Renal cortex interstitium (tissue), 11 donors: ENCODE data around the gene LGALS4. TPM values are rescaled to one million over a fixed set of nuclear protein-coding genes. Genes with fewer than 3 reads are reported as not detected.
A peak's percentile ranks its signal among the peaks of the same experiment; 100 is the strongest.
"Not testable (repeated sequence)": the region's sequence is repeated elsewhere in the genome, so short reads cannot be mapped to it uniquely, and the experiment has no call there.

ENCODE experiments used
- DNase-seq, 11 donors: peaks; one replicate each; pipeline ENCODE4 v3.0.0-alpha.2; 2013; ENCODE audit warnings: low read depth in 9 of 11, low spot score in 4 of 11; ENCODE audit errors: extremely low read depth in 1 of 11
- polyA plus RNA-seq, 3 donors: library from polyadenylated mRNA; unstranded; fragments of 120-200 nt; gene quantifications; one replicate each; pipeline ENCODE4 v1.2.1, GENCODE V29; 2013; ENCODE audit not compliant: insufficient read length in 3 of 3

LGALS4 gene
- polyA plus RNA-seq, 3 donors: 1.4 to 2.9 (median 2.0) TPM

DNA sequence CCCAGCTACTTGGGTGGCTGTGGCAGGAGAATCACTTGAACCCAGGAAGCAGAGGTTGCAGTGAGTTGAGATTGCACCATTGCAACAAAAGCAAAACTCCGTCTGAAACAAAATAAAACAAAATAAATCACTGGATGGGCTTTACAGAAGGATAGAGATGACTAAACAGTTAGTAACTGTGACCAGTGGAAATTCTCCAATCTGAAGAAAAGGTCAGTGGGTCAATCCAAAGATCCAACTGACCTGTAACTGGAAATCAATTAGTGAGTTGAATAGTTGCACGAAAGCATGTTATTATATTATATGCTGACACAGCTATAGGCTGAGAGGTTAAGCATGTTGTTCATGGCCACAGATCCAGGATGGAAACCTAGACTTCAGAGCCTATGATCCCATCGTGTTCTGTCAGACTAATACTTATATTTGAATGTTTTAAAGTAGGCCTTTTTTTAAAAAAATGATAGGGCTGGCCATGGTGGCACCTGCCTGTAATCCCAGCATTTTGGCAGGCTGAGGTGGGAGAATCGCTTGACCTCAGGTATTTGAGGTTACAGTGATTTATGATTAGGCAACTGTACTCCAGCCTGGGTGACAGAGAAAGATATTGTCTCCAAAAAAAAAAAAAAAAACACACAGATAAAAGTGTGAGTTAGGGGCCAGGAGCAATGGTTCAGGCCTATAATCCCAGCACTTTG, 17.4 kb upstream of the LGALS4 start:
- DNase-seq: no peak

DNA sequence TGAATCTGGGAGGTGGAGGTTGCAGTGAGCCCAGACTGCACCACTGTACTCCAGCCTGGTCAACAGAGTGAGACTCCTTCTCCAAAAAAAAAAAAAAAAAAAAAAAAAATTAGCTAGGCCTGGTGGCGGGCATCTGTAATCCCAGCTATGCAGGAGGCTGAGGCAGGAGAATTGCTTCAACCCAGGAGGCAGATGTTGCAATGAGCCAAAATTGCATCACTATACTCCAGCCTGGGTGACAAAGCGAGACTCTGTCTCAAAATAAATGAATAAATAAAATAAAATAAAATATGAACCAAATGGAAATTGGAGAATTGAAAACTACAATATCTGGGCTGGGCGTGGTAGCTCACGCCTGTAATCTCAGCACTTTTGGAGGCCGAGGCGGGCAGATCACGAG, 16.5 kb upstream of the LGALS4 start:
- DNase-seq: not testable (repeated sequence)

DNA sequence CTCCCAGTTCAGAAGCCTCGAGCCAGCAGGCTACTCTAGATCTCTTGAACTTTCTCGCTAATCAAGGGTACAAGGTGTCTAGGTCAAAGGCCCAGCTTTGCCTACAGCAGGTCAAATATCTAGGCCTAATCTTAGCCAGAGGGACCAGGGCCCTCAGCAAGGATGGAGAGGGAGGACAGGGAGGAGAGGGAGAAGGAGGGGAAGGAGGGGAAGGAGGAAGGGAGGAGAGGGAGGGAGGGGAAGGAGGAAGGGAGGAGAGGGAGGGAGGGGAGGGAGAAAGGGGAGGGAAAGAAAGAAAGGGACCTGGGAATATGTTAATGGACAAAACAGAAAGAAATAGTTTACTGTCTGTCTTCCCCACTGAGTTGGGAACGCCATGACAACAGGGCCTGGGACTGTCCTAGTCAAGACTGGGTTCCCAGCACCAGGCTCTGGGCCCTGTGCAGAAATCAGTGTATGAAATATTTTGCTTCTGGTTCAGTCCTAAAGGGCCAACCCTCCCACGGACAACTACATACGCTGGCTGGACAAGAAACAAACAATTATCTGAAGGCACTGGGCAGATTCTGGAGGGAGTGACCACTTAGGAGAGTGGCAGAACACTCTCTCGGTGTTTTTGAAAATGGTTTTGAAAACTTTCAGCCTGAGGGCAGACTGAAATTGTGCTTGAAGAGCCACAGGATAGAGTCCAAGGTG, 14.3 kb upstream of the LGALS4 start:
- DNase-seq: no peak

DNA sequence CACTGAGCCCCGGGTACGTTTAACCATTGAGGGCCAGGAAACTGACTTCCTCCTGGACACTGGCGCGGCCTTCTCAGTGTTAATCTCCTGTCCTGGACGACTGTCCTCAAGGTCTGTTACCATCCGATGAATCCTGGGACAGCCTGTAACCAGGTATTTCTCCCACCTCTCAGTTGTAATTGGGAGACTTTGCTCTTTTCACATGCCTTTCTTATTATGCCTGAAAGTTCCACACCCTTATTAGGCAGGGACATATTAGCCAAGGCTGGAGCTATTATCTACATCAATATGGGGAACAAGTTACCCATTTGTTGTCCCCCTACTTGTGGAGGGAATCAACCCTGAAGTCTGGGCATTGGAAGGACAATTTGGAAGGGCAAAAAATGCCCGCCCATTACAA, 13.2 kb upstream of the LGALS4 start:
- DNase-seq: not testable (repeated sequence)

DNA sequence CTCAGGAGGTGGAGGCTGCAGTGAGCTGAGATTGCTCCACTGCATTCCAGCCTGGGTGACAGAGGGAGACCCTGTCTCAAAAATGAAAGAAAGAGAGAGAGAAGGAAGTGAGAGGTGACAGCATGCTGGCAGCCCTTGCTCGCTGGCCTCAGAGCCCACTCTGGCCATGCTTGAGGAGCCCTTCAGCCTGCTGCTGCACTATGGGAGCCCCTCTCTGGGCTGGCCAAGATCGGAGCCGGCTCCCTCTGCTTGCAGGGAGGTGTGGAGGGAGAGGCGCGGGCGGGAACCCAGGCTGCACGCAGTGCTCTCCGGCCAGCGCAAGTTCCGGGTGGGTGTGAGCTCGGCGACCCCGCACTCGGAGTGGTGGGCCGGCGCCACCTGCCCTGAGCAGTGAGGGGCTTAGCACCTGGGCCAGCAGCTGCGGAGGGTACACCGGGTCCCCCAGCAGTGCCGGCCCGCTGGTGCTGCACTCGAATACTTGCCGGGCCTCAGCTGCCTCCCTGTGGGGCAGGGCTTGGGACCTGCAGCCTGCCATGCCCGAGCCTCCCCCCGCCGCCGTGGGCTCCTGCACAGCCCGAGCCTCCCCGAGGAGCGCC, 8.6 kb upstream of the LGALS4 start:
- not testable (repeated sequence) for DNase-seq

DNA sequence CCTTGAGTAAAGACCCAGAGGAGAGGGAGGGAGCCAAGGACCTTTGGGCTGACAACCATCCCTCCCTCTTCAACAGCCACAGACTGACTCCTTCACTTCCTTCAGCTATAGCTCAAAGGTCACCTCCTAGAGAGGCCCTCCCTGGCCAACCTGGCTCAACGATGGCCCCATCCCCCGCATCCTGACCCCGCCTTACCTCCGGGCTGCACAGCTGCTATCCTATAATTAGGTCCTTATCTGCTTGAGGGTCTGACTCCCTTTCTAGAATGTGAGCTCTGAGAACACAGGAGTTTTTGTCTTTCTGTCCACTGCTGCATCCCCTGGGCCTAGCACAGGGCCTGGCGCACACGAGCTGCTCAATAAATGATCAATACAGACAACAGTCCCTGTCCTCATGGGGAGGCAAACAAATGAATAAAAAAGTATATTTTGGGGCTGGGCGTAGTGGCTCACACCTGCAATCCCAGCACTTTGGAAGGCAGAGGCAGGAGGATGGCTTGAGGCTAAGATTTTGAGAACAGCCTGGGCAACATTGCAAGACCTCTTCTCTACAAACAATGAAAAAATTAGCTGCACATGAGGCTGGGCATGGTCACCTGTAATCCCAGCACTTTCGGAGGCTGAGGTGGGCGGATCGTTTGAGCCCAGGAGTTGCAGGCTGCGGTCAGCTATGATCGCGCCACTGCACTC, 6.6 kb upstream of the LGALS4 start:
- DNase-seq: peak in 1 of 11 donors; percentile 32

DNA sequence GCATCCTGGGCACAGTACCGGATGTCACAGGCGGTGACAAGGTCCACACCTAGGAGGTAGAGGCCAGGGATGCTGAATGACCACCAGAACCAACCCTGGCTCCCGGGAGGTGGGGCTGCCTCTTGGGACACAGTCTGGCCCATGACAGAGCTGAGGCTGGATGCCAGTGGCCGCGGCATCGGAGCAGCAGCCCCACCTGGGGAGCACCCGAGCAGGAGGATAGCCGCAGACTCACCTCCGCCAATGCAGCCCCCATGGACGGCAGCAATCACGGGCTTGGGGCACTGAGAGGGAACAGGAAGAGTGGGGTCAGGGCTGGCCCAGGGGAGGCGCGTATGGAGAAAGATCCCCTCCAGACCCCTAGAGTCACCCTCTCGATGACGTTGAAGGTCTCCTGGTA, 4.3 kb upstream of the LGALS4 start:
- DNase-seq: no peak

DNA sequence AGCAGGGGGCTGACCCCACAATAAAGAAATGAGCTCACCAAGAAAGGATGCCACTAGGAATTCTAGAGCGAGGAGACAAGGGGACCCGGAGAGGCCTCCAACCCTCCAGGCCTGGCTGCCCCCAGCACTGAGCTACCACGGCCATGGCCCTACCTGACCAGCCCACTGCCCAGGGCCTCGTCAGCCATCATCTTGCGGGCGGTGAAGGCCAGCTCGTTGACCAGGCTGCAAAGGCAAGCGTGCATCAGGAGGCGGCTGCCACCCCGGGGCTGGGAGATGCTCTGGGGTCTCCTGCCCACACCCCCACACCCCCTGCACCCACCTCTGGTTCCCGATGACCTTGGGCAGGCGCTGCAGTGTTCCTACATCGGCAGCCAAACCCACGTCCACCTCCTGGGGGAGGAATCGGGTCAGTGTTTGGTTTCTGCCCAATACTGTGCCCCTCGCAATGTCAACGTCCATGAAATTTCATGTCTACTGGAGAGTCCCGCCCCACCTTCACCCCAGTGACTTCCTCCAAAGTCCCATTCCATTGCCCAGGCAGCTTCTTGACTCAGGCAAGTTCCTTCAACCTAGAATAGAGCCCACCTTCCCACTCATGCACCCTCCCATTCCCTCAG, 3.5 kb upstream of the LGALS4 start:
- DNase-seq: no peak

DNA sequence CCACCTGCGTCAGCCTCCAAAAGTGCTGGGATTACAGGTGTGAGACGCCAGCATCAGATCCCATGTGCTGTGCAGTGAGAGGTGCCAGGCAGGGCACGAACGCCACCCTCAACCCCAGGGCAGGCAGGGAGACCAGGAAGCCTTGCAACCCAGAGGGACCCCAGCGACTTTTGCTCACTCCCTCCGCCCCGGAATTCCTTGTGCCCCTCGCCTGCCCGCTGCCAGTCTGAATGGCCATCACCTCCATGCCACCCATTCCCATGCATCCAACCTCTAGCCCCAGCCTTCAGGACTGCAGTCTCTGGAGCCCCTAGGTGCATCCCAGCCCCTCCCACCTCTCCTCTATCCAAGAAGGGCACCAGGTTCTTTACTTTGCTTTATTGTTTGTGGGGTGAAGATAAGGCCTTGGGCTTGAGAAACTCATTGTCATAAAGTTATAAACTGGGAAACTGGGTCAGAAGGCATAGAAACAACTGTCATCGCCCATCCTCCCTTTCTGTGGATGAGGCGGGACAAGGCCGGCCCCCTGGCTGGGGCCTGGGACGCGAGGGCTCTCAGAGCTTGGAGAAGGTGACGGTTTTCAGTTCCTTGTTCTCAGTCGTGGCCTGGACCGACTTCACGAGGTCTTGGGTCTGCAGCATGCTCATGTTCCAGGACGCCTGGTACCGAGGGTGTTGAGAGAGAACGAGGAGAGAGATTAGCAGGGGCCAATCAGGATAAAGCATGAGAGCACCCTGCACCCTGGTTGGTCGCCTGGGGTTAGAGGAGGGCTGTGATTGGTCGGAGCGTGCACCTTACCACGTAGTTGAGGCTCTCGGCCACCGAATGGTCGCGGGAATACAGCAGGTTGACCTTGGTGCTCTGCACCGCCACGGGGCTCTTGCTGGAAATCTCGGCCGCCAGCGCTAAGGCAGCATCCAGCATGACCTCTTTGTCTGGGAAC, 2.6 kb upstream of the LGALS4 start:
- DNase-seq: no peak

DNA sequence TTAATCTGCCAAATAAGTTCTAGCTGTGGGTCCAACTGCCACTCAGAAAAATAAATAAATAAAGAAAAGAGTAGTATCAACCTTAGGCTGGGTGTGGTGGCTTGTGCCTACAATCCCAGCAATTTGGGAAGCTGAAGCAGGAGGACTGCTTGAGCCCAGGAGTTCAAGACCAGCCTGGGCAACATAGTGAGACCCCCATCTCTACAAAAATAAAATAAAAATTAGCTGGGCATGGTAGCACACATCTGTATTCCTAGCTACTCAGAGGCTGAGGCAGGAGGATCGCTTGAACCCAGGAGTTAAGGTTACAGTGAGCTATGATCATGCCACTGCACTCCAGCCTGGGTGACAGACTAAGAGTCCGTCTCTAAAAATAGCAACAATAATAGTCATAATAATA, 1.2 kb upstream of the LGALS4 start:
- not testable (repeated sequence) for DNase-seq

DNA sequence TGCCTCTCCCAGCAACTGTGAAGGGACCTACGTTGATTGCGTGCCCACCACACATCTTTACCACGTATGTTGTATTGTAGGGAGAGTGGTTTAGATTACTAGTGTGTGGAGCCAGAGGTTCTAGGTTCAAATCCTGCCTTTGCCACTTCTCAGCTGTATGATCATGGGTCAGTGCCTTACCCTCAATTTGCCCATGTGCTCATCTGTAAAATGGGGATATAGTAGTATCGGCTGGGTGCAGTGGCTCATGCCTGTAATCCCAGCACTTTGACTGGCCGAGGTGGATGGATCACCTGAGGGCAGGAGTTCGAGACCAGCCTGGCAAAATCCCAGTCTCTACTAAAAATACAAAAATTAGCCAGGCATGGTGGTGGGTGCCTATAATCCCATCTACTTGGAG, 578 bp upstream of the LGALS4 start:
- DNase-seq: no peak

DNA sequence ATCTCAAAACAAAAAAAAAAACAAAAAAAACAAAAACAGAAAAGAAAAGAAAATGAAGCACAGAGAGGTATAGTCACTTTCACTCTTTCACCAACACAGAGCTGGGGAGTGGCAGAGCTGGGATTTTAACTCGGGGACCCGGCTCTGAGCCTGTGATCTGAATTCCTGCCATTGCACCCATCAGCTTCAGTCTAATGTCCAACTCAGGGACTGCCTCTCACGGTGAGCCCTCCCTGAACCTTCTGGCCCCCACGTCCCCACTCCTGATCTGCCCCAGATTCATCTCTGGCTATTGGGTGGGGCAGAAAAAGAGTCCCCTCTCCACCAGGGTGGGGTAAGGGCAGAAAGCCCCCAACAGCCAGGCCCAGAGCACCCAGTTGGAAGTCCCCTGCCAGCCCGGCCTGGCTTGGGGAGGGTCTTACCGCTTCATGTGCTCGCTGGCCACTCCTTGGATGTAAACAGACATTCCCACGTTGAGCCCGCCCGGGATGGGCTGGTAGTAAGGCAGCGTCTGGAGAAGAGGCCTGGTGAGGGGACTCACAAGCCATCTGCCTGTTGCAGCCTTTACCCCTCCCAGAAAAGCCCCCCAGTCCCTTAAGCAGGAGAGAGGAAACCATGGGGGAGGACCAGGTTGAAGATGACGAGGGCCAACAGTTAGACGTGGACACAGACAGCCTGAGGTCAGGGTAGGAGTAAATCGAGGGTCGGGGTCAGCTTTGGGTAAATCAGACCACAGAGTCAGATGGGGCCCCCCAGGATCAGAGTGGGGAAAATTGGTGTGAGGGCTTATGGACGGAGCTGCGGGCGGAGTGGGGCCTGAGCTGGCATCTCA, 520 bp downstream of the LGALS4 start:
- DNase-seq: no peak

DNA sequence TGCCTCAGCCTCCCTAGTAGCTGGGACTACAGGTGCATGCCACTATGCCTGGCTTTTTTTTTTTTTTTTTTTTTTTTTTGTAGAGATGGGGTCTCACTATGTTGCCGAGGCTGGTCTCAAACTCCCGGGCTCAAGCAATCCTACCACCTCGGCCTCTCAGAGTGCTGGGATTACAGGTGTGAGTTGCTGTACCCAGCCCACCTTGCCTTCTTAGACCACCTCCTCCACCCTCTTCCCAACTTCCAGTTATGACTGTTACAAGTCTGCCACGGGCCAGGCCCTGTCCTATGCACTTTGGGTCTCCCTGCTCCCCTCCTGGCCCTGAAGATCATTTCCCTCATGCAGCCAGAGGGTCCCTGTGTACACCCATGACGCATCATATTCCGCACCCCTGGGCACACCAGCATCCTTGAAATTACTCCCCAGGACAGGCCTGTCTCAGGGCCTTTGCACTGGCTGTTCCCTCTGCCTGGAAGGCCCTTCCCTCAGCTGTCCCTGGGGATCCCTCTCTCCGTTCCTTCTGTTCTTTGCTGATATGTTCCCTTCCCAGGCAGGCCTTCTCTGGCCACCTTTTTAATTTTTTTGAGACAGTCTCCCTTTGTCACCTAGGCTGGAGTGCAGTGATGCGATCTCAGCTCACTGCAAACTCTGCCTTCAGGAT, 3.0 kb downstream of the LGALS4 start:
- DNase-seq: no peak

DNA sequence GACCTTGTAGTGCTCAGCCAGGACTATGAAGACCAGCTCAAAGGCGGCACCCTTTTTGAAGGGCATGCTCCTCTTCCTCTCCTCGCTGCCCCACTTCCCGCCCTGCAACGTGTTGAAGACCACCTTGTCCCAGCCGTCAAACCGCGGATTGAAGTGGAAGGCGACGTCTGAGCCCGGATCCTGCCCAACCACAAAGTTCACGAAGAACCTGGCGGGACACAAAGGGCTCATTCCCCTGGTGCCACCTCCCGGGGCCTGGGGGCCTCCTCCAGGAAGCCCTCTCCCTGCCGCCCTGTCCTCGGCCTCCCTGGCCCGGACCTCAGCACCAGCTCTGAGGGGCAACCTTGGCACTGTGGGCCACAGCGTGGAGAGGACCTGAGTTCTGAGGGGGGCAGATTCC, 4.0 kb downstream of the LGALS4 start:
- no peak for DNase-seq

DNA sequence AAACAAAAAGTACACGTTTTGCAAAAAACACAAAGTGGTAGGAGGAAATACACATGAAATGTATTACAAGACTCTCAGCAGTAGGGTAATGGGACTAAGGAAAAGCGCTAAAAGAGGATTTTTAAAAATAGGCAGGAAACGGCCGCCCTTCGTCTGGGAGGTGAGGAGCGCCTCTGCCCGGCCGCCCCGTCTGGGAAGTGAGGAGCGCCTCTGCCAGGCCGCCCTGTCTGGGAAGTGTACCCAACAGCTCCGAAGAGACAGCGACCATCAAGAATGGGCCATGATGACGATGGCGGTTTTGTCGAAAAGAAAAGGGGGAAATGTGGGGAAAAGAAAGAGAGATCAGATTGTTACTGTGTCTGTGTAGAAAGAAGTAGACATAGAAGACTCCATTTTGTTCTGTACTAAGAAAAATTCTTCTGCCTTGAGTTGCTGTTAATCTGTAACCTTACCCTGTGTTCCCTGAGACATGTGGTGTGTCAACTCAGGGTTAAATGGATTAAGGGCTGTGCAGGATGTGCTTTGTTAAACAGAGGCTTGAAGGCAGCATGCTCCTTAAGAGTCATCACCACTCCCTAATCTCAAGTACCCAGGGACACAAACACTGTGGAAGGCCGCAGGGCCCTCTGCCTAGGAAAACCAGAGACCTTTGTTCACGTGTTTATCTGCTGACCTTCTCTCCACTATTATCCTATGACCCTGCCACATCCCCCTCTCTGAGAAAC, 5.2 kb downstream of the LGALS4 start:
- DNase-seq: not testable (repeated sequence)

DNA sequence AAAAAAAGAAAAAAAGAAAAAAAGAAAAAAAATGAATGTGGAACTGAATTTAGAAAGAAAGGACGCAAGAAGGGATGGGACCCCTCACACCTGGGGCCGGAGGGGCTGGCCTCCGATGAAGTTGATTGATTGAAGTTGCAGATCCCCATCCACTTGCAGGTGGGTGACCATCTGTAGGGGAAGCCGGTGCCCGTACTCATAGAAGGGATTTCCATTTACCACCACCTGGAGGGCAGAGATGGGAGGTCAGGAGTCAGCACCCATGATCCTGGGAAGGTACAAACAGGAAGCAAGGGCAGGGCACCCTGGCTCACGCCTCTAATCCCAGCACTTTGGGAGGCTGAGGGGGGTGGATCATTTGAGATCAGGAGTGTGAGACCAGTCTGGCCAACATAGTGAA, 6.4 kb downstream of the LGALS4 start:
- no peak for DNase-seq
